Measurements from ENCODE around the gene DNAJC1.
"Not testable (repeated sequence)": the region's sequence is repeated elsewhere in the genome, so short reads cannot be mapped to it uniquely, and the experiment has no call there.

DNAJC1 gene

DNA sequence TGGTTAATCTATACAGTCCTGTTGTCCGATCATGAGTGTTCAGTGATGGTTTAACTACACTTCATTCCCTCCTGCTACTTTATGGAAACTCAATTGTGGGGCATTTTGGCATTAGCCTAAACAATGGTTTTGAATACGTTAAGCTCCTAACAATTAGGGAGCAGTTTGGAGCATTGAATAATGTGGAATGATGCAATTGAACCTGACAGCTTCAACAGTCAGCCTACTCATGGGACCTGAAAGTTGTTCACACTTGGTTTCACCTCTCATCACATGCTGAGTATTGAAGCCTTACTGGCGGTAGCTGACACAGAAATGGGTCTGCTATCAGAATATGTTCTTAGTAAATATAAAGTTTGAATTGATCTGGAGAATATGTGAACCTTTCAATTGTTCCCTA lies 283.4 kb downstream of the DNAJC1 start:
- Histone ChIP-seq H3K4me2 (ENCODE audit: low read length) (no peak overlapping the region), H3K79me2 (ENCODE audit: control insufficient read depth, low read length) (peaks cover 3% of the 10 kb centered on the region), H3K27me3 (ENCODE audit: control insufficient read depth, low read length) (no peaks in the 10 kb centered on the region), H4K20me1 (ENCODE audit: control insufficient read depth, insufficient read depth, low read depth, low read length) (peaks cover 8% of the 10 kb centered on the region; the same call in 1 of the 2 replicates), H3K9me3 (ENCODE audit: control insufficient read depth, insufficient read depth, low read length) (no peaks in the 10 kb centered on the region), H3F3A (ENCODE audit: control insufficient read depth, insufficient read depth) (peaks cover 19% of the 10 kb centered on the region), H3K4me3 (ENCODE audit: low read length) (no peak overlapping the region), H3K9me2 (replicated peaks; ENCODE audit: control insufficient read depth, low read length) (no peaks in the 10 kb centered on the region), H3K27ac (ENCODE audit: low read depth, low read length) (no peak overlapping the region), H3K4me1 (ENCODE audit: control insufficient read depth, low read length) (peaks cover 19% of the 10 kb centered on the region), H3K36me3 (ENCODE audit: control insufficient read depth, low read length) (peaks cover 36% of the 10 kb centered on the region)
- TF ChIP-seq EZH2phosphoT487 (IDR thresholded peaks at IDR 0.05; ENCODE audit: borderline replicate concordance, low read length), result no peak
- TF ChIP-seq, protein P1, sequence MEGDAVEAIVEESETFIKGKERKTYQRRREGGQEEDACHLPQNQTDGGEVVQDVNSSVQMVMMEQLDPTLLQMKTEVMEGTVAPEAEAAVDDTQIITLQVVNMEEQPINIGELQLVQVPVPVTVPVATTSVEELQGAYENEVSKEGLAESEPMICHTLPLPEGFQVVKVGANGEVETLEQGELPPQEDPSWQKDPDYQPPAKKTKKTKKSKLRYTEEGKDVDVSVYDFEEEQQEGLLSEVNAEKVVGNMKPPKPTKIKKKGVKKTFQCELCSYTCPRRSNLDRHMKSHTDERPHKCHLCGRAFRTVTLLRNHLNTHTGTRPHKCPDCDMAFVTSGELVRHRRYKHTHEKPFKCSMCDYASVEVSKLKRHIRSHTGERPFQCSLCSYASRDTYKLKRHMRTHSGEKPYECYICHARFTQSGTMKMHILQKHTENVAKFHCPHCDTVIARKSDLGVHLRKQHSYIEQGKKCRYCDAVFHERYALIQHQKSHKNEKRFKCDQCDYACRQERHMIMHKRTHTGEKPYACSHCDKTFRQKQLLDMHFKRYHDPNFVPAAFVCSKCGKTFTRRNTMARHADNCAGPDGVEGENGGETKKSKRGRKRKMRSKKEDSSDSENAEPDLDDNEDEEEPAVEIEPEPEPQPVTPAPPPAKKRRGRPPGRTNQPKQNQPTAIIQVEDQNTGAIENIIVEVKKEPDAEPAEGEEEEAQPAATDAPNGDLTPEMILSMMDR (IDR thresholded peaks at IDR 0.05; ENCODE audit: low read depth, low read length, poor library complexity, severe bottlenecking), result no peak

DNA sequence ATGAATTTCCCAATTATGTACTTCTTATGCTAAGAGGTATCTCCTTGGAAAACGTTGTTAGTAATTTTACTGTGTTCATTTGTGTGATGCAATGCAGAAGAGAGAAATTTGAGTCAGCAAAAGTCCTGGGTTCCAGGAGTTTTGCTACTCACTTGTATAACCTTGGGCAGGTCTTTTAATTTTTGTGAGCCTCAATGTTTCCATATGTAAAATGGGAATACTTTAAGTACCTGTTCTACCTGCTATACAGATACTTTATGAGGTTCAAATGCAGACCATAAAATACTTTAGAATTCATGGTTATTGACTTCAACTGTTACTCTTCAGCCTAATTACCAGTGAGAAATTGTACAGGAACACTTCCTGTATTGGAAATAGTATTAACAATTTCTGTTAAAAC lies 284.0 kb downstream of the DNAJC1 start:
- no peaks in the 10 kb centered on the region for H3K9me2 ChIP-seq (replicated peaks; ENCODE audit: control insufficient read depth, low read length)
- H3K36me3 ChIP-seq (ENCODE audit: control insufficient read depth, low read length), result peaks cover 38% of the 10 kb centered on the region
- H3K9me3 ChIP-seq (ENCODE audit: control insufficient read depth, insufficient read depth, low read length), result no peaks in the 10 kb centered on the region
- TF ChIP-seq EZH2phosphoT487 (IDR thresholded peaks at IDR 0.05; ENCODE audit: borderline replicate concordance, low read length), result no peak
- TF ChIP-seq, protein P1 (IDR thresholded peaks at IDR 0.05; ENCODE audit: low read depth, low read length, poor library complexity, severe bottlenecking), result no peak
- H3K27ac ChIP-seq (ENCODE audit: low read depth, low read length), result no peak overlapping the region
- H3F3A ChIP-seq (ENCODE audit: control insufficient read depth, insufficient read depth), result peaks cover 19% of the 10 kb centered on the region
- H3K27me3 ChIP-seq (ENCODE audit: control insufficient read depth, low read length), result no peaks in the 10 kb centered on the region
- H4K20me1 ChIP-seq (ENCODE audit: control insufficient read depth, insufficient read depth, low read depth, low read length), result peaks cover 5% of the 10 kb centered on the region; the same call in 1 of the 2 replicates
- H3K4me2 ChIP-seq (ENCODE audit: low read length), result no peak overlapping the region
- peaks cover 13% of the 10 kb centered on the region for H3K4me1 ChIP-seq (ENCODE audit: control insufficient read depth, low read length)
- H3K79me2 ChIP-seq (ENCODE audit: control insufficient read depth, low read length), result no peaks in the 10 kb centered on the region; the same call in 1 of the 2 replicates
- no peak overlapping the region for H3K4me3 ChIP-seq (ENCODE audit: low read length)

DNA sequence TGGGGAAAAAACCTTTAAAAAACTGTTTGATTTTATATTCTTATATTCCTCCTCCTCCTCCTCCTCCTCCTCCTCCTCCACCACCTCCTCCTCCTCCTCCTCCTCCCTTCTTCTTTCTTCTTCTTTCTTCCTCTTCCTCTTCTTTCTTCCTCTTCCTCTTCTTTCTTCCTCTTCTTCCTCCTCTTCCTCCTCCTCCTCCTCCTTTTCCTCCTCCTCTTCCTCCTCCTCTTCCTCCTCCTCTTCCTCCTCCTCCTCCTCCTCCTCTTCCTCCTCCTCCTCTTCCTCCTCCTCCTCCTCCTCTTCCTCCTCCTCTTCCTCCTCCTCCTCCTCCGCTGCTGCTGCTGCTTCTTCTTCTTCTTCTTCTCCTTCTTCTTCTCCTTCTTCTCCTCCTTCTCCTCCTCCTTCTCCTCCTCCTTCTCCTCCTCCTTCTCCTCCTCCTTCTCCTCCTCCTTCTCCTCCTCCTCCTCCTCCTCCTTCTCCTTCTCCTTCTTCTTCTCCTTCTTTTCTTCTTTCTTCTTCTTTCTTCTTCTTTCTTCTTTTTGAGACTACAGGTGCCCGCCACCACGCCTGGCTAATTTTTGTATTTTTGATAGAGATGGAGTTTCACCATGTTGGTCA lies 286.0 kb downstream of the DNAJC1 start:
- H3K4me1 ChIP-seq (ENCODE audit: control insufficient read depth, low read length); H3K4me2 ChIP-seq (ENCODE audit: low read length): not testable (repeated sequence)

DNA sequence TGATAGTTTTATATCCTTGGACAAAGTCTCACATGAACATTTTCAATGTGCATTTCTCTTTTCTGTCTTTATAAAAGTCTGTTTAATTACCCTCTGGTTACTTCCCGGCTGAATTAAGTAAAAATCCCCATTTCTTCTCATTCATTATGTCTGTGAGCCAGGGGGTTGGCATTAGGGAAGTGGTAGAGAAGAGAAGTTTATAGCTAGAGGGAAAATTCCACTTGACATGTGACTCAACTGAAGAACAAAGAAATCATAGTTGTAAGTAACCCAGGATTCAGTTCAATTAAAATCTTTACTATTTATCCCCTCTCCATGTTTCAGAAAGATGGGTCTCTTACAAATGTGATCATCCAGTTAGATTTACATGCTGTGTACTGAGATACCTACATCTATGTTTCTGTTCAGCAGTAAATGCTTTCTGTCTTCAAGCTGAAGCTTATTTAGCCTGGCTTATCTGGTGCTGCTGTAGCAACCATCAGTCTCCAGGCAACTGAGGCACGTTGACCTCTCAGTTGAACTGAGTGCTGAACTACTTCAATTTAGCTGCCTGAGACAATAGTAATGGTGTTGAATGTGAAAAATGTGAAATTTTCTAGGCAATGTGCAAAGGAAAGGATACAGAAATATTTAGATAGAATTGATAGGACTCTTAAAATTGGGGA lies 287.9 kb downstream of the DNAJC1 start:
- H3K27me3 ChIP-seq (ENCODE audit: control insufficient read depth, low read length), result no peaks in the 10 kb centered on the region
- no peak overlapping the region for H3K4me3 ChIP-seq (ENCODE audit: low read length)
- no peak overlapping the region for H3K4me2 ChIP-seq (ENCODE audit: low read length)
- H3K79me2 ChIP-seq (ENCODE audit: control insufficient read depth, low read length), result peaks cover 6% of the 10 kb centered on the region
- peaks cover 51% of the 10 kb centered on the region for H3K36me3 ChIP-seq (ENCODE audit: control insufficient read depth, low read length)
- H3F3A ChIP-seq (ENCODE audit: control insufficient read depth, insufficient read depth), result peaks cover 6% of the 10 kb centered on the region; the same call in 1 of the 2 replicates
- peaks cover 6% of the 10 kb centered on the region for H3K4me1 ChIP-seq (ENCODE audit: control insufficient read depth, low read length)
- H4K20me1 ChIP-seq (ENCODE audit: control insufficient read depth, insufficient read depth, low read depth, low read length), result no peaks in the 10 kb centered on the region; the same call in 1 of the 2 replicates
- no peaks in the 10 kb centered on the region for H3K9me2 ChIP-seq (replicated peaks; ENCODE audit: control insufficient read depth, low read length)
- no peak overlapping the region for H3K27ac ChIP-seq (ENCODE audit: low read depth, low read length)
- no peak for TF ChIP-seq EZH2phosphoT487 (IDR thresholded peaks at IDR 0.05; ENCODE audit: borderline replicate concordance, low read length)
- TF ChIP-seq, protein P1 (IDR thresholded peaks at IDR 0.05; ENCODE audit: low read depth, low read length, poor library complexity, severe bottlenecking), result no peak
- H3K9me3 ChIP-seq (ENCODE audit: control insufficient read depth, insufficient read depth, low read length), result no peaks in the 10 kb centered on the region

More for the DNA sequence above, 286.0 kb downstream of the DNAJC1 start:
- H3F3A ChIP-seq (ENCODE audit: control insufficient read depth, insufficient read depth); H3K9me2 ChIP-seq (replicated peaks; ENCODE audit: control insufficient read depth, low read length); H3K9me3 ChIP-seq (ENCODE audit: control insufficient read depth, insufficient read depth, low read length); H3K27ac ChIP-seq (ENCODE audit: low read depth, low read length); H3K27me3 ChIP-seq (ENCODE audit: control insufficient read depth, low read length); H3K79me2 ChIP-seq (ENCODE audit: control insufficient read depth, low read length); H4K20me1 ChIP-seq (ENCODE audit: control insufficient read depth, insufficient read depth, low read depth, low read length); H3K4me3 ChIP-seq (ENCODE audit: low read length): not testable (repeated sequence)
- H3K36me3 ChIP-seq (ENCODE audit: control insufficient read depth, low read length), result peaks cover 51% of the 10 kb centered on the region
